DMS79 (cell line): ENCODE results near the gene PRKCD.

Source experiments
- DNase-seq: peaks from one replicate; lab custom pipeline; 2025; lab: John Stamatoyannopoulos, UW

Gene PRKCD

DNA sequence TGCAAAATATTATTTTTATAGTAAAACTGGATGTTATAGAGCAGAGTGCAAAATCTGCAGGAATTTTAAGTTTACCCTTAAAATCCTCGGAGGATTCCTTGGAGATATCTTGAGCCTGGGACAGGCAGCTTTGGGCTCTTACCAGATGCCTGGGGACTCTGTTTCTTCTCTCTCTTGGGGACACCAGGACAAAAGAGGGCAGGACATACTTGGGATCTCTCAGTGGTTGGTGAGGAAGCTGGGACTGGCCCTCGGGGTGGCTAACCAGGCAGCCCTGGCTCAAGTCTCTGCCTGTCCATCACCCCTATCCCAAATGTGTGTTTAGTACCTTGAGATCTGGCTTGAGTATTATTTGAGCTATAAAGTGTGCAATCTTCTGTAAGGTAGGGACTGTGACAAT is 56.2 kb downstream of the PRKCD start:
- no peak for DNase-seq

DNA sequence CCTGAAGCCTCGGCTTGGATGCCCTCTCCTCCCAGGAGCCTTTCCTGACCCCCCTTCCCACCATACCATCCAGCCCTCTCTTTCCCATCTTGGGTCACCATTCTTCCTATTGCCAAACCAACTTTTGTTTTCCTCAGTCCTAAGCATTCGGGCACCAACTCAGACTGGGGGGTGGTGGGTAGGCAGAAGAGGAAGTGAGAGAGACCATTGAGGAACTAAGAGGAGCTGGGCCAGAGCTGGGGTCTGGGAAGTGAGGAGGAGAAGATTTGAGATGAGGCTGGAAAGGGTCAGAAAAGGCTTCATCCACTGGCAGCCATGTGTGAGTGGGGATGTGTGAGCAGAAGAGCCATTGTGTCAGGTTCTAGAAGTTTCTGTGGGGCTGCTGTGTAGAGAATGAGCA is 57.1 kb downstream of the PRKCD start:
- DNase-seq, result no peak

DNA sequence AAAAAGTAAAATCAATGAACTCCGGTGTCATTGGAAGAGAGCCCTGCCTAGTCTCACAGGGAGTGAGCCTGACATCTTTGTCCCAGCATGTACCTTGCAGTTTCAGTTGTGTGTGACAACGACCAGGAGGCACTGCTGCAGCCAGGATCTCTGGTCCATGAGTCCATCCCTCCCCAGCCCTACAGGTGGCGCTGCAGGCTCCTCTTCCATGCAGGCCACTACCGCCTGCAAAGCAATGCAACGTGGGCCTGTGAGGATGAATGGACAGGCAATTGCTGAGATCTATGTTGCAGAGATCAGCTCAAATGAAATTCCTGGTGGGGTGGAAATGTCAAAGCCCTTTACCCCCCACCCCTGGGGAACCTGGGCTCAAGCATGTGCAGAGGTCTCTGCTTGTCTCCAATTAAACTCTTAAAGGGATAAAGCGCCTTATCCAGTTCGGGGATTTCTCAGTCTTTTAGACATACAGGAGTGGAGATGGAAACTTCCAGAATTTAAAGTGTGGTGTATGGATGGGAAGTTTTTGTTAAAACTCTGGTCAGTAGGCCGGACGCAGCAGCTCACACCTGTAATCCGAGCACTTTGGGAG is 59.0 kb downstream of the PRKCD start:
- peak; percentile 26 for DNase-seq

DNA sequence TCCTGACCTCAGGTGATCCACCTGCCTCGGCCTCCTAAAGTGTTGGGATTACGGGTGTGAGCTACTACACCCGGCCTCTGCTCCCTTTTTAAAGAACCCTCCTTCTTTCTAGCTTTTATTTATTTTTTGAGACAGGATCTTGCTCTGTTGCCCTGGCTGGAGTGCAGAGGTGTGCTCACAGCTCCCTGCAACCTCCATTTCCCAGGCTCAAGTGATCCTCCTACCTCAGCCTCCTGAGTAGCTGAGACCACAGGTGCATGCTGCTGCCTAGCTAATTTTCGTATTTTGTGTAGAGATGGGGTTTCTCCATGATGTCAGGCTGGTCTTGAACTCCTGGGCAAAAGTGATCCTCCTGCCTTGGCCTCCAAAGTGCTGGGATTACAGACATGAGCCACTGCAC is 60.3 kb downstream of the PRKCD start:
- no peak for DNase-seq

DNA sequence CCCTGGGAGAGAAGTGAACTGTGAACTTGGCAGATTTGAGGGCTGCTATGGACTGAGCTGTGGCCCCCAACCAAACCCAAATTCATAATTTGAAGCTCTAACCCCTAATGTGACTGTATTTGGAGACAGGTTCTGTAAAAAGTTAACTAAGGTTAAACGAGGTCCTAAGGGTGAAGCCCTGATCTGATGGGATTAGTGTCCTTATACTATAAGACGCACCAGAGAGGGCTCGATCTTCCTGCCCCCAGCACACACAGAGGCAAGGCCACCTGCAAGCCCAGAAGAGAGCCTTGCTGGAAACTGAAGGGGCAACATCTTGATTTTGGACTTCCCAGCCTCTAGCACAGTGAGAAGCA is 60.8 kb downstream of the PRKCD start:
- DNase-seq, result no peak

- DNase-seq, result no peak
These were observed 61.3 kb downstream of the PRKCD start for GRCh38 chr3:53222183-53222901.

DNA sequence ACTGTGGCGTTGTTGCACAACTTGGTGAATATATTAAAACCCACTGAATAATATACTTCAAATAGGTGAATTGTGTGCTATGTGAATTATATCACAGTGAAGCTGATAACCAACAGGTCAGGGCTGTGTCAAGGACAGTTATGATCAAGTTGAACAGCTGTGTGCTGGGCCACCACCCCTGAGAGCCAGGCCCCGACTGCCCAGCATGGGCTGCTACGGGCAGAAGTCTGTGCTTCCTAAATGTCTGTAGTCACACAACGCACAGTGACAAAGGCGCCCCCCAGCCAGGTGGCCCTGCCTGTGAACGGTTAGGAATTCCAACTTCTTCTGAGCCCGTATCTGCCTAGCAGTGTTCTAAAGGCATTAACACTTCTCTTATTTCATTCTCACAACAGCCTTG is 62.0 kb downstream of the PRKCD start:
- no peak for DNase-seq

DNA sequence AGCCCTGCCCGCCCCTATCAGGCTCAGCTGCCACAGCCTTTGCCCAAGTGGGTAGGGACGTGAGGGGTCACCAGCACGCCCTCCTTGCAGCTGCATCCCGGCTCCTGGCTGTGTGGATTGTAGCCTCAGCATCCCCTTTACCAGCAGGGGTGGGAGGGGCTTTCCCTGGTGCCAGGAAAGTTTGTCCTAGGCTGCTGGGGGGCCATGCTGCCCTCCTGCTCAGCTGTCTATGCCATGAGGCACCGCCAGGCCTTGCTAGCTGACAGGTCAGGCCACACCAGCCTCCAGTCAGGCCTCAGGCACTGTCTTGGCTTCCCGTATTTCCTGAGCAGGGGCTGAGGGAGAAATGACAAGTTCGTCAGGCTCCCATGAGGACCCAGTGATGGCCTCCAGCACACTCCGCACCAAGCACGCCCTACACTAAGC is 62.5 kb downstream of the PRKCD start:
- DNase-seq, result no peak

GRCh38 chr3:53224026-53224425 is 63.0 kb downstream of the PRKCD start:
- DNase-seq, result no peak

DNA sequence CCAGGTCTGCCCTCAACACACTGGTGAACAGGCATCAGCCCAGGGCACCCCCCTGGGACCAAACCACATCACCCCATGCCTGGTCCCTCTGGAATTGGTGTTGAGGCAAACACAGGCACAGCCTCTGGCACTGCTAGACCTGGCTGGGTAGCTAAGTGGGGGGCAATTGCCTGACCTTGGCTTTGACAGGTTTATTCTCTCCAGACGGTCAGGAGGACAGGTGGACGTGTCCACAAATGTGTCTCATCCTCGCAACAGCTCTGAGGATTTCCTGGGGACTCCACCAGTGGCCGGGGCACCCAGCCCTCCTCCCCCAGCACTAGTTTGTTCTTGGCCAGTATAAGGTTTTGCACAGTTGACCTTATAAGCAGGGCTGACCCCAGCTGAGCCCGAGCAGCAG is 63.5 kb downstream of the PRKCD start:
- no peak for DNase-seq

DNA sequence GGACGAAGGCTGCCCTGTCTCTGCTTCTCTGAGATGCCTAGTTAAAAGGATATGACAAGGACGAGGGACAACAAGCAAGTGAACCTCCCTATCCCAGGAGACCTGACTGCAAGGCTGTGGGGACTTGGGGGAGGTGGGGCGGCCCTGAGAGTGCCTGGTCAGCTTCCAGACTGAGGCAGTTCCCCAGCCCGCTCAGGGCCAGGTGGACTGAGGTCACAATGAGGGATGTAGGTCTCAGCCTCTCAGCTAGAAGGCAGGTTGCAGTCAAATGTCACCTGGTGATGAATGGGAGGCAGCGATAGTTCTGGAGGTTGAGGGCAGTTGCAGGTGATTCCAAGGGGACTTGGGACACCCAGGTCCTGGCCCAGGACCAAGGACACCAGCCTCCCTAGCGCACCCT is 64.2 kb downstream of the PRKCD start:
- DNase-seq, result no peak

GRCh38 chr3:53225651-53226050 is 64.6 kb downstream of the PRKCD start:
- no peak for DNase-seq

GRCh38 chr3:53226142-53226840 is 65.3 kb downstream of the PRKCD start:
- DNase-seq, result no peak

DNA sequence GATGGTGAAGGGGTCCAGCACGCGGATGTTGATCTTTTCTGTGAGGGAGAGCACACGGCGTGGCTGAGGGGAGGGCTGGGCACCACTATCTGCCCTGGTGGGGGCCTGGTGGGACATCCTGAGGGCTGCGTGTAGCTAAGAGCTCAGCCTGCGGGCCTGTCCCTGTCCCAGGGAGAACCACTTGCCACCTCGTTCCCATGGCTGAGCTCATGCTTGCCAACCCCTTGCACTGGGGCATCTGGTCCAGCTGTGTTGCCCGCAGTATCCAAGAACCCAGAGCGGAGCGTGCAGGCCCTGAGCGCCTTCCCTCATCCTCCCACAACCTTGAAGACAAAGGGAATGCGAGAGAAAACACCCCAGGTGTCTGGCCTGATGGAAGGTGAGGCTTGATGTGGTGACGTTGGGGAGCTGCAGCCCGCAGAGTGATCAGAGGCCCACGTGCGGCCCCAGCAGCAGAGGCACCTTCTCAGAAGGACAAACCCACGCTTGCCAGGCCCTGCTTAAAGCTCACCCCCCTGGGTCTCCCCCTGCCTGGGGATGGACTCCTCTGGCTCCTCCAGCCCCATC is 65.9 kb downstream of the PRKCD start:
- no peak for DNase-seq

- DNase-seq, result no peak
These were observed 67.2 kb downstream of the PRKCD start for GRCh38 chr3:53227993-53228885.

- no peak for DNase-seq
These were observed 68.2 kb downstream of the PRKCD start for GRCh38 chr3:53229171-53229570.

DNA sequence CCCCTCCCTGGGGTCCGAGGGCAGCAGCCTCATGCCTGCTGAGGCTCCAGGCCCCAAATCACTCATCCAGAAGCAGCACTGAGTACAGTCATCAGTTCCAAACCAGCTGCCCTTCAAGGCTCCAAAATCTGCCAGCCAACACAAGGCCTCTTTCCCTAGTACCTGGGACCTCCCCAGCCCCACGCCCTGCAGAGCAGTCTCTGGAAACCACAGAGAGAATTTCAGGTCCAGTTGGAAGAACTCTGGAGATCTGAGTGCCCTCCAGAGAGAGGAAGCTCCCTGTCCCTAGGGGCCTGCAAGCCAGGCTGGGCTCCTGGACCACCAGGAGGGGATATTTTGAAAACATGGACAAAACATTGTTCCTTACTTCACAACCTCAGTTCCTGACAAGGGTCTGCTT is 68.6 kb downstream of the PRKCD start:
- no peak for DNase-seq

DNA sequence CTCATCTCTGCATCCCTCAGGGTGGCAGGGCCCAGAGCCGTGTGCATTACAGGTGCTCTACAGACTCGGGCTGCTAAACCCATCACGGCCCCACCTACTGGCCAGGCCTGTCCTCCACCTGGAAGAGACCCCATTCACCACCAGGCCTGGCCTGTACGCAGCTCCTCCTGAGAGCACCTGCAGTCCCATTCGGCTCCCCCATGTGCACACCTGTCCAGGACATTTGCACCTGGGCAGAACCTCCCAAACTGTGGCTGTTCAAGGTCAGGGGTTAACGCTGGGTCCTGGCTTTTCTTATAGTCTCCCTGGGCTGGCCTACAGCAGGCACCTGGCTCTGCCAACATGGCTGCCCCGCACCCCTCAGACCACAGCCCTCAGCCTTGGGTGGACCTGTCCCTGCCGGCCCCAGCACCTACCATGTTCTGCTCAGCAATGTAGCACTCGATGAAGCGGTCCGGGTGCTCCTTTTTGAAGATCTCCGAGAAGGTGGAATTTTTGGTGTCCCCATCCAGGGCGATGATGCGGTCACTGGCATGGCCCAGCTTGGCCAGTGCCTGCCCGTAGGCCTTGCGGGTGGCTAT is 69.1 kb downstream of the PRKCD start:
- no peak for DNase-seq

DNA sequence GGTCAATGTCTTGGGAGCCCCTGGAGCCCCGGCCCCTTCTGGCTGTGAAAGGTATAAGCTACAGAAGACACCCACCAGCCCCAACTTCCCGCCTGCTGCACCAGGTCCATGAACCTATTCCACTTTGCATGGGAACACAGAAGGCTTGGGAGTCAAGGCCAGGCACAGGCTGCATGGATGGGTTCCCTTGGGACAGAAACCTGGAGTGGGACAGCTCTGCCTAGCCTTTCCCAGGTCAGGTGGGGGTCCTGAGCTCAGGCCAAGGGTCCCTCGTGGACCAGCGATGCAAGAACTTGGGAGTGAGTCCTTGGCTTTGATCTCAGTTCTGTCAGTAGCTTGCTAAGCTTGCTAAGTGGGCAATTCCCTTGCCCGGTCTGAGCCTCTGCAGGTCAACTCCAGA is 69.8 kb downstream of the PRKCD start:
- DNase-seq, result no peak

- no peak for DNase-seq
These were observed 70.8 kb downstream of the PRKCD start for GRCh38 chr3:53231532-53232511.
